GM19193 (cell line): ENCODE measurements around the gene GPR146.

Source experiments
- POLR2A ChIP-seq: IDR thresholded peaks from 4 replicates; pipeline ENCODE4 v1.6.1; 2011; ENCODE audit not compliant: insufficient read depth, insufficient read length; ENCODE audit errors: extremely low read depth

The GPR146 gene

DNA sequence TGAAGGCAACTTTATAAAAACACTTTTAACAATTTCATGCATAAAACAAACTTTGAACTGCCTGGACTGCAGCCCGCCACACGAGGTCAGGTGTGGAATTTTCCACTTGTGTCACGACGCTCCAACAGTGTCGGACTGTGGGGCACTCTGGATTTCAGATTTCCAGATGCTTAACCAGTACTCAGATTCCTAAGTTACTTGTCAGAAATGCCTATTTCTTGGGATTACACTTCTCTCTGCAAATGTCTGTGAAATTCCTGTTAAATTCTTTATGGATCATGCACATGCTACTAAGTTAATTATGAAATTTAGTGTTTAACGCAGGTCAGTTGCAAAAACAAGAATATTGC, 43.1 kb downstream of the GPR146 start:
- TF ChIP-seq POLR2A = no peak

DNA sequence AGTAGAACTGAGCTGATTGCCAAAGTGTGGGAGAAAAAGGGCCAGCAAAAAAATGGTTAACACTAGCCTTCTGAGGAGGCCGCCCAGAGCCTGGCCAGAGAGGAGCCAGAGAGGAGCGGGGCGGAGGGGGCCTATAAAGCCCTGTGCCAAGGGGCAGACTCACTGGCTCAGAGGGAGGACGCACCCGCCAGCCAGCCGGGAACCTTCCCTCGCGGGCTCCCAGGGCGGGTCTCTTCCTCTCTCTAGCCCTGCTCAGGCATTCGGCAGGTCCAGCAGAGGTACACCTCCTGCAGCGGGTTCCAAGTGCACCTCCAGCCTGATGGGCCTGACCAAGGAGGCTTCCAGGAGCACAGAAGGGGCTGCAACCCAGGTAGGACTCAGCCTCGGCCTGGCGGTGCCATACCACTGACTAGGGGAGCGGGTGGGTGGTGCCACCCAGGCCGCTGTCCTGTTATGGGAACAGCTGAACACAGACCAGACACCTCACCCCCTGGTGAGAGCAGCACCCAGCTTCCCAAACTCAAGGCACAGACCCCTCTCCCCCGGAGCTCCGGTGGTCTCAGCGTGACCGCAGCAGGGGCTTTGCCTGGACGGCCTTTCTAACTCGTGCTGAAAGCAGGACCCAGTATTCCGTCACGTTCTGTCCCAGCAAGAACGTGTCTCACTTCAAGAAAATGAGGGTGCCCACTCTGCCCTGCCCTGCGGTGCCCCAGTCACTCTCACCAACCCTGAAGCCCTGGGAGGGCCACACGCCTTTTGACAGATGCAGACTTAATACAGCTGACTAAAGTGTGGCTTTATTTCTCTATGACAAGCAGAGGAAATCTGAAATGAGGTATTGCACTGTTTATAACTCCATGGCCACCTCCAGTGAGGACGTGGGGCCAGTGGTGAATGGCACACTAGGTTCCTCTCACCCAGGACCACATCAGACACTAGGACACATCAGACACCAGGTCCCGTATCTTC, 43.9 kb downstream of the GPR146 start, which contains the start of gene GPER1:
GPER1 (plus strand) TSS at position 162 of the 969 bp plus-strand sequence. CDS start 3,616 bp downstream, outside the sequence.
- no peak for TF ChIP-seq POLR2A

DNA sequence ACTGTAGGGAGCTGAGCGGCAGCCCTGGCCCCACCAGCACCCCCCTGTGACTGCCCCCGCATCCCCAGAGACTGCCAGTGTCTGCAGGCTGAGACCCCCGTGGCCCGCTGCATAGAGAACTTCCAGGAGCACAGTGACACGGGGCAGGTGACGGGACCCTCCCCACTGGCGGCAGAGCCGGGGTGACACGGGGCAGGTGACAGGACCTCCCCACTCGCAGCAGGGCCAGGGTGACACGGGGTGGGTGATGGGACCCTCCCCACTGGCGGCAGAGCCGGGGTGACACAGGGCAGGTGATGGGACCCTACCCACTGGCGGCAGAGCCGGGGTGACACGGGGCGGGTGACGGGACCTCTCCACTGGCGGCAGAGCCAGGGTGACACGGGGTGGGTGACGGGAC, 45.9 kb downstream of the GPR146 start:
- no peak for TF ChIP-seq POLR2A

DNA sequence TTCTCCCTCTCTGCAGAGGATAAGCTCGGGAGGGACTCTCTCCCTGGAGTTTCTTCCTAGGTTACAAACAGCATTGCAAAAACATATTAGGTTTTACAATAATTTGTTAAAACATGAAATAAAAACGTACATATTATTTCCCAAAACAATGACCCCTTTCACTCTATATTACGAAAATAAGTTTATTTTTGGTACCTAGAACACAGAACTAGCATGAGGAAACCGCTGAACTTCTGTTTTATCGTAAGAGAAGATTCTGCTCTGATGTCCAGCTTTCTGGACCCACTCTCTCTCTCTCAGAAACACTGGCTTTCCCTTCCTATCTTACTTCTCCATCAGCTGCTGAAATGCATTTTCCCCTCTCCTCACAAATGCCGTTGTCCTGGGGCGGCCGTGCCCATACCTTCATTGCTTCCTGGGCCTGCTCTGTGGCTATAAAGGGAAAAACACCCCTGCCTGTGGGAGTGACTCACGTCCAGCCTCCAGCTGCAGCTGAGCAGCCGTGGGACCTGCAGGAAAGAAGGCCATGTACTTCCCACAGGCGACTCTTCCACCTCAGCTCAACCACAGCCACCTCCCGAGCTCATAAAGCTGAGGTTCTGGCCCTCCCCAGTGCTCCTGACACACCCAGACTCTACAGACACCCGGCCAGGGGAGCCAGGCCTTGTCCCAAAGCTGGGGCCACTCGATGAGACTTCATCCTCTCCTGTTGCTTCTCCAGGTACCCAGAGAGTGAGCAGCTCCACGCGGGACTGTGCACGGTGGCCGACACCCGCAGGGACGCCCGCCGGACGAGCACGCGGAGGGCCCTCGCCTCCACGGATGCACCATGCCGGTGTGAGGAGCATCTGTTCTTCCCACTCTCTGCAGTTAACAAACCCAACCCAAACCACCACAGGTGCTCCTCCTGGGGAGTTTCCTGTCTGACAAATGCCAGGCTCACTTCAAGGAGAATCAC, 46.6 kb downstream of the GPR146 start:
- no peak for TF ChIP-seq POLR2A

DNA sequence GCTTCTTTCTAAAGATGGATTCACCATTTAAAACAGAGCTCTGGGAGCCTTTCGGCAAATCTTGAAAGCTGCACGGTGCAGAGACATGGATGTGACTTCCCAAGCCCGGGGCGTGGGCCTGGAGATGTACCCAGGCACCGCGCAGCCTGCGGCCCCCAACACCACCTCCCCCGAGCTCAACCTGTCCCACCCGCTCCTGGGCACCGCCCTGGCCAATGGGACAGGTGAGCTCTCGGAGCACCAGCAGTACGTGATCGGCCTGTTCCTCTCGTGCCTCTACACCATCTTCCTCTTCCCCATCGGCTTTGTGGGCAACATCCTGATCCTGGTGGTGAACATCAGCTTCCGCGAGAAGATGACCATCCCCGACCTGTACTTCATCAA, 47.3 kb downstream of the GPR146 start:
- TF ChIP-seq POLR2A = no peak

DNA sequence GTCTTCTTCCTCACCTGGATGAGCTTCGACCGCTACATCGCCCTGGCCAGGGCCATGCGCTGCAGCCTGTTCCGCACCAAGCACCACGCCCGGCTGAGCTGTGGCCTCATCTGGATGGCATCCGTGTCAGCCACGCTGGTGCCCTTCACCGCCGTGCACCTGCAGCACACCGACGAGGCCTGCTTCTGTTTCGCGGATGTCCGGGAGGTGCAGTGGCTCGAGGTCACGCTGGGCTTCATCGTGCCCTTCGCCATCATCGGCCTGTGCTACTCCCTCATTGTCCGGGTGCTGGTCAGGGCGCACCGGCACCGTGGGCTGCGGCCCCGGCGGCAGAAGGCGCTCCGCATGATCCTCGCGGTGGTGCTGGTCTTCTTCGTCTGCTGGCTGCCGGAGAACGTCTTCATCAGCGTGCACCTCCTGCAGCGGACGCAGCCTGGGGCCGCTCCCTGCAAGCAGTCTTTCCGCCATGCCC, 47.9 kb downstream of the GPR146 start:
- TF ChIP-seq POLR2A = no peak

DNA sequence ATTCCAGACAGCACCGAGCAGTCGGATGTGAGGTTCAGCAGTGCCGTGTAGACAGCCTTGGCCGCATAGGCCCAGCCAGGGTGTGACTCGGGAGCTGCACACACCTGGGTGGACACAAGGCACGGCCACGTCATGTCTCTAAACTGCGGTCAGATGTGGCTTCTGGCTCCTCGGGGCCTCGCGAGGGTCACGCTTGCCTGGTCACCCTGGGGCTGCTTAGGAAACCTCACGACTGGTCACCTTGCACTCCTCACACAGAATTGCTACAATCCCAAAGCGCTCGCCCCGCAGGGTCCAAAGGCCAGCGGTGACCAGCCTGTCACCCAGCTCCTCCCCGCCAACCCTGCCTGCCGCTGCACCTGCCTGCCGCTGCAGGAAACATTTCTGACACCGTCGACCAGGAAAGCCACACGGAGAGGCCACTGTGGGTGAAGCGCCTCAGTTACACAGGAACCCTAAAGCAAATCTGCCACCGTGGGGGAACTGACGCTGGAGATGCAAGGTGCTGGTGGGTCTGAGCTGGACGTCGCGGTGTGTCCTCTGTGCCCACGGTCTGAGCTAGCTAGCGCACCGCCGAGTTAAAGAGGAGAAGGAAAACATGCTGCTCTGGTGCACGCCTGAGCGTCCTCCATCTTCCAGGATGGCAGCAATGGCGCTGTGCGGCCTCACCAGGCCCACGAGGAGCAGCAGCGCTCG, 48.6 kb downstream of the GPR146 start:
- TF ChIP-seq POLR2A = no peak

DNA sequence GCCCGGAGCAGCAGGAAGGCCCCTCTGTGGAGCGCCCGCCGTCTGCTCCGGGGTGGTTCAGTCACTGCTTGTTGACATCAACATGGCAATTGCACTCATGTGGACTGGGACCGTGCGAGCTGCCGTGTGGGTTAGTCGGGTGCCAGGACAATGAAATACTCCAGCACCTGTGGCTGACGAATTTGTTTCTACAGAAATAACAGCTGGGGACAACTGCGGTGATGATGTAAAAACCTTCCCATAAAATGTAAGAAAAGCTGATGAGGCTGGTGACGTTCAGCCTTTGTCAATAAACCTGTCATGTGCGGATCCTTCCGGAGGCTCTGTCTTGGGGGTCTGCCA, 49.1 kb downstream of the GPR146 start:
- TF ChIP-seq POLR2A = no peak

DNA sequence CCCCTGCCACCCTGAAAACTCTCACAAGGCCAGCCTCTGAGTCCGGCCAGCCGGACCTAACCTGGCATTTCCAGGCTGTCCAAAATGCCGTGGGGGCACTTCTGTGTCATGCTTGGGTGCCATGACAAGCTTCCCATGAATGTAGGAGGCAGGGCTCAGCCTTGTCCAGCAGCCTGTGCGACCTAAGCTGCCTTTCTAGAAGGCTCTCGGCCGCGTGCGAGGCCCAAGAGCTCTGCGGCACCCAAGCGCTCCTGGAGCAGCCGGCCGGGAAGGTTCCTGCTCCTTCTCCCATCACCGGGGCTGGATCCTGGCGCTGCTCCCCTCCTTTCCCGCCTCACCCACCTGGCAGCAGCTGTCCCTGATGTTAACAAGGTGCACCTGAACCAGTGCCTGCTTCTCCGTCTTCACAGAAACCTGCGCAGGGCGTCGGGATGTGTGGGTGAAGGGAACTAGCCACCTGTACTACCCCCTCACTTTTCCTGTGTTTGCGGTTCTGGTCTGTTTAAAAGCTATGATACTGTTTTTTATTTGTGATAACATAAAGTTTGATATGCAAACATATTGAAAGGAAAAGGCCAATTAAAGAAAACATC, 49.7 kb downstream of the GPR146 start:
- TF ChIP-seq POLR2A = no peak

DNA sequence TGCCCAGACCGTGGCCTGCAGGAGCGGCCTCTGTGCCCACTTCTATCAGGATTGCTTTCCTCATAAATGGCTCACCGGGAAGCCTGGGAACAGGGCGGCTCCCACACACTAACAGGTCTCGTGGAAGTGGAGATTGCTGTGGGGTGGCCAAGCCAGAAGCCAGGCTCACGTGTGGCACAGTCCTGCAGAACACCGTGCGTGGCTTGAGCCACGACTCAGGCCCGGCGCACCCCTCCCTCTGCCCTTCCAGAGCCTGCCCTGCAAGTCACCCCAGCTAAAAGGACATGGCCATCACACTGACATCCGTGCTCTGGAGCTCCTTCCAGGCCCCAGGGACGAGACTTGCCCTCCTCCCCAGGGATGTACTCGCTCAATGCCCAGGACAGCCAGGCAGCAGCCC, 50.5 kb downstream of the GPR146 start:
- TF ChIP-seq POLR2A = no peak

DNA sequence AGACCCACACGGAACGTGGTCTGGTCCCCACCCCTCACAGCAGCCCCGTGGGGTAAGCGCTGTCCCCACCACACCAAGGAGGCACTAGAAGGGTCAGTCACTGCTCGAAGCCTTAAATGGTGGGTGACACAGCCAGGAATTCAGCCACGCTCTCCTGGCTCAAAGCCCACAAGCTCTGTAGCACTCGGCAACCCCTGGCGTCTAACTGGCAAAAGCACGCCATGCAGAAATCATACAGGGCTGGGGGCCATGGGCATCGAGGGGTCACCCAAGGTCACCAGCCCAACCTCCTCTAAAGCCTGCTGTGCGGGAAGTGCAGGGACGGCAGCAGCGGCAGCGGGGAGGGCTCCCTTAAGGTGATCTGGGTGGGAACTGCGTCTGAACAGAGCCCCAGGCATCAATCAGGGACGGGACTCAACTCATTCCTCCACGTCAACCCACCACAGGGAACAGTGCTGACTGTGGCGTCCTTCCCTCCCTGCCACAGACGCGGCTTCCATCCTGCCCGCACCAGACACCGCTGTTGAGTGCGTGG, 51.3 kb downstream of the GPR146 start:
- no peak for TF ChIP-seq POLR2A

DNA sequence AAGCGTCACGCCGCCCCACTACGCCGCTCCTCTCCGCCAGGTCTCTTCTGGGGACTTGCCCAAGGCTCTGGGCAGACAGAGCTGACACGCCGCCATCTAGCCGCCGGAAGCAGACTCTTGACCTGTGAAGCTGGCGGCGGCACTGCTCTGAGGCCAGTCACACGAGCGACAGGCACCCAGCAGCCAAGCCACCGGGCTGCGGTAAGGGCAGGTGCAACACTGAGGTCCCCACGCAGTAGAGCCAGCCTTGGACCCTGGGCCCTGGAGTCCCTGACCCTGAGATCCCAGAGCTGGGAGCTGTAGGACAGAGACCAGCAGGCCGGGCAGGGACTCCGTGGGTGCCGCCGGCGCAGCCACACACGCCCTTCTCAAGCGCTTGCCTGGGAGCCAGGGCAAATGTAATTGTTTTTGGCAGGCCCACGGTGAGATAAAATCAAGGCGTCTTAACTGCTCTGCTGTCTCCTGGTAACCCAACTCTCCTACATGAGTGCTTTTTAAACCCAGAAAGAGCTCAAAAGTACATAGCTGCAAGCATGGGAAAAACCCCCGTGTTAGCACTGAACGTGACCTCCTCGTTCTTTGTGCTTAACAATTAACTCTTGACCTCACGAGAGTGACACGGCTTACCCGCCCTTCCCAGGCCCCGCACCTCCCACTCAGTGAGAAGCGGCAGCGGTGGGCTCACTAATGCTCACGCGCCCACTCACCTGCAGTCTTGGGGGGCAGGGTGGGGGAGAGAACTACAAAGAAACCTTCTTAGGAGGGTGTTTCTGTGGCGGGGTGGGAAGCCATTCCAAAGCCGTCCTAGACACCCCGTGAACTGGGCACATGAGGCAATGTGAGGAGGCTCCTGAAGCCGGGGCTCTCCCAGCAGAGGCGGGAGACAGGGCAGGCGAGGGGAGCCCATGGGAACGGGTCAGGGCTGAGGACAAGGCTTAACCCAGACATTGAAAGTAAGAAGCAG, 52.1 kb downstream of the GPR146 start:
- TF ChIP-seq POLR2A = no peak

DNA sequence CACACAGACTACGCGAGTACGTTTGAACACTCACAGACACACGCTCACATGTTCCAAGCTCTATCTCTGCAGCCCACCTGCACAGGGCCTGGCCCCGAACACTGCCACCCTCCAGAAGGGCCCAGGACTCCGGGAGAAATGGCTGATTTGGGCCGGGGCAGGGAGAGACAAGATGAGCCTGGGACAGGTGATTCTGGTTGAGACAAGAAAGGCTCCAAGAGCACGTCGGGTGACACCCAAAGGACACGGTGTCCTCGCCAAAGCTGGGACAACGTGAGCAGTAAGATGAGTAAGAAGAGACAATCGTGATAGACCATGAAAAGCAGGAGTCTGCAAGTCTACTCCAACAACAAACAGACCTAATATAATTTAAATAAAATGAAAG, 52.8 kb downstream of the GPR146 start:
- no peak for TF ChIP-seq POLR2A
